ENCODE results near the gene IRF5.

The IRF5 gene

GRCh38 chr7:128946936-128947830, 9.5 kb downstream of the IRF5 start:
- ChIA-PET CTCF (interaction anchor here (1.0 to 1.9 kb wide), 3 partner anchors 12 to 144 kb away, joined by 3 to 7 read pairs (median 3); no protein-coding TSS in a partner anchor), POLR2A (no interaction called here)
- TF ChIP-seq CTCF (IDR thresholded peaks at IDR 0.05; ENCODE audit: insufficient read depth, low read length, missing control alignments) = peak; percentile 2
- DNase-seq (ENCODE audit: low read depth, low spot score) = no peak
- H3K4me3 ChIP-seq (ENCODE audit: low read depth, low read length) = no peak overlapping the region

- no peak for TF ChIP-seq CTCF (IDR thresholded peaks at IDR 0.05; ENCODE audit: insufficient read depth, low read length, missing control alignments)
- CTCF ChIA-PET = interaction anchor here (1.0 to 1.9 kb wide), 3 partner anchors 11 to 144 kb away, joined by 3 to 7 read pairs (median 3); no protein-coding TSS in a partner anchor
- no peak for DNase-seq (ENCODE audit: low read depth, low spot score)
- H3K4me3 ChIP-seq (ENCODE audit: low read depth, low read length) = no peak overlapping the region
- POLR2A ChIA-PET = no interaction called here
Observed at GRCh38 chr7:128947854-128948253, 10.1 kb downstream of the IRF5 start.

- H3K4me3 ChIP-seq (ENCODE audit: low read depth, low read length) = no peak overlapping the region
- ChIA-PET CTCF (interaction anchor here (1.0 to 1.9 kb wide), 3 partner anchors 11 to 143 kb away, joined by 3 to 7 read pairs (median 3); no protein-coding TSS in a partner anchor), POLR2A (no interaction called here)
- no peak for DNase-seq (ENCODE audit: low read depth, low spot score)
- TF ChIP-seq CTCF (IDR thresholded peaks at IDR 0.05; ENCODE audit: insufficient read depth, low read length, missing control alignments) = no peak
Observed at GRCh38 chr7:128948312-128948973, 10.7 kb downstream of the IRF5 start.

DNA sequence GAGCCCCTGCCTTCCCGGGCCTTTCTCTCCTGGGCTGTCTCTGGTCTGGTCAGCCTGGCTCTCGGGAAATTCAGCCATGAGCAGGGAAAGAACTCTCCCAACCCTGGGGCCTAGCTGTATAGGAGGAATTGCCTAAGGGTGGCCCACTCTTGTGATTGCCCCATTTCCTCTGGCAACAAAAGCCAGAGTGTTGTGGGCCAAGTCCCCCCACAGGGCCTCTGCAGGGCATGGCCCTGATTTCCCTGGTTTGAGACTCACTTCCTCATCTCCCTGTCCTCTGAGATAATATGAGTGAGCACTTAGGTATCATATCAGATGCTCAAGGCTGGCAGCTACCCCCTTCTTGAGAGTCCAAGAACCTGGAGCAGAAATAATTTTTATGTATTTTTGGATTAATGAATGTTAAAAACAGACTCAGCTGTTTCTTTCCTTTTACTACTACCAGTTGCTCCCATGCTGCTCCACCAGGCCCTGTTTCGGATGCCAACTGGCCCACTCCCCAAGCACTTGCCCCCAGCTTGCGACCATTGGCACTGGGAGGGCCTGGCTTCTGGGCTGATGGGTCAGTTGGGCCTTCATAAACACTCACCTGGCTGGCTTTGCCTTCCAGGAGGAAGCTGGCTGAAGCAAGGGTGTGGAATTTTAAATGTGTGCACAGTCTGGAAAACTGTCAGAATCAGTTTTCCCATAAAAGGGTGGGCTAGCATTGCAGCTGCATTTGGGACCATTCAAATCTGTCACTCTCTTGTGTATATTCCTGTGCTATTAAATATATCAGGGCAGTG, 11.4 kb downstream of the IRF5 start:
- CTCF ChIA-PET = interaction anchor here (1.4 to 1.9 kb wide), 2 partner anchors 9 to 10 kb away, joined by 3 to 7 read pairs; no protein-coding TSS in a partner anchor
- no peak for DNase-seq (ENCODE audit: low read depth, low spot score)
- TF ChIP-seq CTCF (IDR thresholded peaks at IDR 0.05; ENCODE audit: insufficient read depth, low read length, missing control alignments) = no peak
- POLR2A ChIA-PET = no interaction called here
- no peak overlapping the region for H3K4me3 ChIP-seq (ENCODE audit: low read depth, low read length)

DNA sequence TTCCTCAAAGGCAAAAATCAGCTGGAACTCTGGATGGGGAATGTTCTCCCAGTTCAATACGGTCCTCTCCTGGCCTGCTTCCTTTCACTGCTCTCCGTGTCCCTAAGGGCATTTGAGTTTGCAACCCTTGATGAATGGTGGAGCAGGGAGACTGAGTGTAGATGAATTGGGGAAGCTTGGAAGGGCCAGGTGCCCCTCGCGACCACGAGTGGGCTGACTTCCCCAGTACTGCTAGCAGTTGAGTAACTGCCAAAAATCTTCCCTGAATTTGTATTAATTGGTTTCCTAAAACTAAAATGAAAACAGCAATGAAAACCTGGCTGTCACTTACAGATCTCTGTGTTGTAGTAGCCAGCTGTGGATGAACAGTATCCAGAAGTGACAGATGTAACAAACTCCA, 13.6 kb downstream of the IRF5 start:
- DNase-seq (ENCODE audit: low read depth, low spot score) = no peak
- no peak for TF ChIP-seq CTCF (IDR thresholded peaks at IDR 0.05; ENCODE audit: insufficient read depth, low read length, missing control alignments)
- ChIA-PET POLR2A (no interaction called here), CTCF (no interaction called here)
- no peak overlapping the region for H3K4me3 ChIP-seq (ENCODE audit: low read depth, low read length)
